PFSK-1 (cell line): ENCODE results near the gene HEXIM1.

Experiments
- FOXP2 ChIP-seq: optimal IDR thresholded peaks from 2 replicates; pipeline ENCODE3; 2011; ENCODE audit warnings: borderline replicate concordance, control low read depth, inconsistent platforms; ENCODE audit not compliant: insufficient read depth; ENCODE audit errors: extremely low read length, extremely low read depth
- POLR2AphosphoS5 ChIP-seq: IDR thresholded peaks from 2 replicates; pipeline ENCODE4 v1.6.1; 2012; ENCODE audit warnings: low read depth, mild to moderate bottlenecking, control low read depth, low read length, moderate library complexity
- REST ChIP-seq, 2 experiments: IDR thresholded peaks; 2 replicates each; pipeline versions ENCODE4 v1.6.1 to v1.8.0; 2011 to 2012; ENCODE audit warnings: low read depth in 2 of 2, low read length in 2 of 2, control low read depth in 1 of 2, inconsistent platforms in 1 of 2, mild to moderate bottlenecking in 1 of 2, moderate library complexity in 1 of 2; ENCODE audit not compliant: insufficient read depth in 1 of 2
- SIN3A ChIP-seq: IDR thresholded peaks from 2 replicates; pipeline ENCODE4 v1.6.1; 2012; ENCODE audit warnings: mild to moderate bottlenecking, low read length, moderate library complexity, borderline replicate concordance; ENCODE audit not compliant: insufficient read depth
- TAF1 ChIP-seq: IDR thresholded peaks from 2 replicates; pipeline ENCODE4 v1.6.1; 2012; ENCODE audit warnings: low read length, control low read depth, borderline replicate concordance; ENCODE audit not compliant: insufficient read depth

GRCh38 chr17:45127548-45128300 is 20.6 kb upstream of the HEXIM1 start:
- TF ChIP-seq POLR2AphosphoS5 (no peak), TAF1 (no peak), SIN3A (no peak), REST (IDR thresholded peaks at IDR 0.05; ENCODE audit: insufficient read depth in 1 of 2, low read depth in 2 of 2, low read length in 2 of 2) (no peak), FOXP2 (no peak)
